ENCODE measurements around the gene MGAT3.
"Not testable (repeated sequence)": the region's sequence is repeated elsewhere in the genome, so short reads cannot be mapped to it uniquely, and the experiment has no call there.

Gene MGAT3

GRCh38 chr22:39514373-39514973 is 57.7 kb downstream of the MGAT3 start:
- DNase-seq (ENCODE audit: low read depth, low spot score), result no peak

- DNase-seq (ENCODE audit: low read depth, low spot score), result no peak
Measured at GRCh38 chr22:39515266-39516050, 58.6 kb downstream of the MGAT3 start.

DNA sequence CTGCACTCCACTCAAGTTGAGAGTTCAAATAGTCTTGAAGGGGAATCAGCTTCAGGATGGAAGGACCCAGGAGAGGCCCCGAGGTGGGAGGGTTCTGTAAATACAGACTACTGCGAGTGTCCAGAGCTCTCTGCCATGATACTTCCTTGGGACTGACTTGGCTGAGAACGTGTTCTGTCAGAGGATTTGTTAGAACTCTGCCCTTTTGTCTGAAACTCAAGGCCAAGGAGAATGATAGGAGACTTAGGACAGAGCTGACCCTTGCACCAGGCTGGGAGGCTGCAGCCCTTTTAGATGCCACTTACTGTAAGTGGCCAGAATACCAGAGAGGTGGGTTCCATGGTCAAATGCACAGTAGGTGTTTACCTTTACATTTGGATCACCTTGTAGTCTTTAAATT is 60.7 kb downstream of the MGAT3 start:
- no peak for DNase-seq (ENCODE audit: low read depth, low spot score)

DNA sequence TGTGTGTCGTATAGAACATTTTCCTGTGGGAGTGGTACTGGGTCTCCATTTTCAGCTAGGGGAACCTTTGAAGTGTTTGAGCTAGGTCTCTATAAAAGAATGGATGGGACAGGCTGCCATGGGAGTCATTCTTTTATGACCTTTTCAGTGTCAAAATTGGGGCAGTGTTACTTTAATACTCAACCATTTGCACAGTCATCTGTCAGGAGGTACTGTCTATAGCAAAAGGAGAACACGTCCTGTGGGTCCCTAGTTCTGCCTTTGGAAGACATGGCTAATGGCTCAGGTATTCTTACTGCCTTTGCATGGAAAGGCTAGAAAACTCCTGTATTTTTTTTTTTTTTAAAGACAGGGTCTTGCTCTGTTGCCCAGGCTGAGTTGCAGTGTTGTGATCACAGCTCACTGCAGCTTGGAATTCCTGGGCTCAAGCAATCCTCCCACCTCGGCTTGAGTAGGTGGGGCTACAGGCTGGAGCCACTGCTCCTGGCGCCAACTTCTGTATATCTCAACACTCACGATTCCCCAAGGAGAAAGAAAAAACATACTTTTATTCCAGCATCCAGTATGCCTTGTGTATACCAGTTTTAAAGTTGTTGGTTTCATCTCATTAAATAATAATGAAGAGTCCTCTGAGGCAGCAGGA is 61.5 kb downstream of the MGAT3 start:
- DNase-seq (ENCODE audit: low read depth, low spot score), result no peak

DNA sequence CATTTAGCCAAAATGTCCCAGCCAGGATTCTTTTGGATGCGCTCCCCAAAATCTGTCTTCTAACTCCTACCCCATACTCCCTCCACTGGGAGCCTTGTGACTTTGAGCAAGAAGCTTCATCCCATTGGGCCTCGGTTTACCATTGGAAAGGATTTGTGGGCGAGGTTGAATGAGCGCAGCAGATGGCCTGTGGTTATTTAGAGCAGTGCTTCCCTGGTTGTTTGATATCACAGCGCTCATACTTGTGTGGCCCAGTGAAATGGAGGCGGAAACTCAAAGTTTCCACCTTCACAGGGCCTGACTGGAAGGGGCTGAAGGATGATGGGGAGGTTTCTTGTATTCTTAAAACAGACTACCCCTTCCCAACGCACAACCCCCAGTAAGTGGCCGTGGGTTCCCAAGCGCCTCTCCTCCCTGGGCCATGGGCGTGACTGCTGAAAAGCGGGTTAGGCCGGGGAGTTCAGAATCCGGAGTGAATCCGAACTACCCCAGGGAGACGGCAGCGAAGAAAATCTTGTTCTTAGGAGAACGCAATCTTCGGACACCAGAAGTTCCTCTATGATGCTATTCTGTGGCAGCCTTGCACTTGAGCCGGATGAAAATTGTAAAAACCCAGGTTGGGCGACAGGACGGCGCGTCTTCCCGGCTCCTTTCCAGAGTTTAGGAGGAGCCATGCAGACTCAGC is 62.3 kb downstream of the MGAT3 start:
- DNase-seq (ENCODE audit: low read depth, low spot score), result no peak

DNA sequence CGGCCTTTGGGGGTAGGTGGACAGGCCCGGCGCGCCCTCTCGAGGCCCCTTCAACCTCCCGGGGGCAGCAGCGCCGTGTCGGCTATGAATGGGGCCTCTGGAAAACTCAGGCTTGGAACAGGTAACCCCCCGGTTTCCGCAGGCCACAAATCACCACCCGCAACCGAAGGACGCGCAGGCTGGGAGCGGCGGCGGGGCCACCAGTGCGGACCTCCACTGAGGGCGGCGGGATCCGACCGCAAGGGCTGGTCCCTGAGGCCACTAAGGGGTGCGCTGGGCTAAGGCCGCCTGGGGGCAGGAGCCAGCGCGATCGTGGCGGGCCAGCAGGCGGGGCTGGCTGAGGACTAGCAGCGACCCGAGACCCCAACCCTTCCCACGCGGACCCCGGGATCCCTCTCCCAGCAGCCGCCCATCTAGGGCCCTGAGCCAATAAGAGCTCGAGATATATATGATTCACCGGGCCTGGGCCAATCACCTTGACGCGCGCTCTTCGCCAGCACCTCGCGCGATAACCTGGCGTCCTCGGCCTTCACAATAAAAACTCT is 62.9 kb downstream of the MGAT3 start:
- DNase-seq (ENCODE audit: low read depth, low spot score), result peak; percentile 97

GRCh38 chr22:39520226-39521105 is 63.7 kb downstream of the MGAT3 start, which contains the start of gene ATF4:
TSS of gene ATF4 (plus strand) at chr22:39520562. CDS start at chr22:39521446, 884 bp downstream.
- DNase-seq (ENCODE audit: low read depth, low spot score), result no peak

- DNase-seq (ENCODE audit: low read depth, low spot score), result not testable (repeated sequence)
Measured at GRCh38 chr22:39521106-39521885, 64.5 kb downstream of the MGAT3 start.

DNA sequence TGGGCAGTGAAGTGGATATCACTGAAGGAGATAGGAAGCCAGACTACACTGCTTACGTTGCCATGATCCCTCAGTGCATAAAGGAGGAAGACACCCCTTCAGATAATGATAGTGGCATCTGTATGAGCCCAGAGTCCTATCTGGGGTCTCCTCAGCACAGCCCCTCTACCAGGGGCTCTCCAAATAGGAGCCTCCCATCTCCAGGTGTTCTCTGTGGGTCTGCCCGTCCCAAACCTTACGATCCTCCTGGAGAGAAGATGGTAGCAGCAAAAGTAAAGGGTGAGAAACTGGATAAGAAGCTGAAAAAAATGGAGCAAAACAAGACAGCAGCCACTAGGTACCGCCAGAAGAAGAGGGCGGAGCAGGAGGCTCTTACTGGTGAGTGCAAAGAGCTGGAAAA is 65.3 kb downstream of the MGAT3 start:
- DNase-seq (ENCODE audit: low read depth, low spot score), result not testable (repeated sequence)

- DNase-seq (ENCODE audit: low read depth, low spot score), result no peak
Measured at GRCh38 chr22:39522567-39523300, 65.9 kb downstream of the MGAT3 start.

DNA sequence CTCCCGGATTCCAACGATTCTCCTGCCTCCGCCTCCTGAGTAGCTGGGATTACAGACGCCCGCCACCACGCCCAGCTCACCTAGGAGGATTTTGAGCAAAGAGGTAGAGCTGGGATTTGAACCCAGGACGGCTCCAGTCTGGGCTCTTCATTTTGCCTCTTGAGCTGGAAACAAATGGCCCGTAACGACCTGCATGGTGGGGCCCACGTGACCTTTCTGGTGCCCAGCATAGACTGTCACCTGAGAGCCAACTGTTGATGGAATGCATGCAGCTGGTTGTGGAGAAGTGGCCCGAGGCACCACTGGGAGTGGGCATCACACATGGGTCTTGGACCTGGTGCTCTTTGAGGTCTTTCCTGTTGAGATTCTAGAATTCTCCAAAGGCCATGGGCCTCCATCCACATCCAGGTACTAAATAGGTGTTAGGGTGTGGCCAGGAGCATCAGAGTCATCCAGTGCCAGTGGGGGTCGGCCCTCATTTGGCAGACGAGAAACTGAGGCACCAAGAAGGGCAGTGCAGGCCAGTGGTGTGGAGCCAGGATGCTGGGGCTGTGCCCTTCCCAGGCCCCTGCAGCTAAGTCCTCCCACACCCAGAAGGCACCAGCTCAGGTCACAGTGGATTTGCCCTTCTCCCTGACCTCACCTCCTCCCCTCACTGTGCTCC is 67.4 kb downstream of the MGAT3 start:
- DNase-seq (ENCODE audit: low read depth, low spot score), result no peak

DNA sequence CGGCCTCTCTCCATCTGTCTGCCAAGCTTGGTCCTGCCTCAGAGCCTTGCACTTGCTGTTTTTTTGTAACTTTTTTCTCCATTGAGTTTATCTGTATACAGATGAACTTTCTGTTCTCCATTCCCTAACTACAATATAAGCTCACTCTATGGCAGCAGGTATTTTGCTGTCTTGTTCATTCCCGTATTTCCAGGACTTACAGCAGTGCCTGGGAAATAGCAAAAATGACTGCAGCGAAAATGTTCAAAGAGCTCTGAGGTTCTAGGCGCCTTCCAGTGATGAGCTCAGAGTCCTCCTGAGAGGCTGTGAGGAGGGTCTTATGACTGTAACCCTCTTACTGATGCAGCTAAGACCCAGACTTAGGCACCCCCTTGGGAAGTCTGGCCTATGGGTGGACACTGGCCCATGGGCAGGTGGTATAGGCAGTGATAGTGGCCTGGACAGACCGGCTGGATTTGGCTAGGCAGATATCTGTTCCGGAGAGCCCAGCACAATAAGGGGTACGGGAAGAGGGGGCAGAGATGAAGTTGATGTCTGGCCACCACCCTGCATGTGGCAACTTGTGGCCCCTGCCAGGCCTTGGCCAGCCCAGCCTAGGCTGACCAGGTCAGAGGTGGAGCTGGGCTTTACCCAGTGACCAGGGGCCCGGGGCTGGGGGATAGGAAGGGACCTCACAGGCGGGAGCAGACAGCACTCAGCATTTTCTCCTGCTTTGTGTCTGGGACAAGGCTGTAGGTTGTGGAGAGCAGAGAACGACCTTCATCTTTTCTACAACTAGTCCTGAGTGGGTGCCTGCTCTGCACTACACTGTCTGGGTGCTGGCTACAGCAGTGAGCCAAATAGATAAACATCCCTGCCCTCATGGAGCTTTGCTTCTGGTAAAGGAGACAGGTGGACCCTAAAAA is 68.2 kb downstream of the MGAT3 start:
- DNase-seq (ENCODE audit: low read depth, low spot score), result no peak

DNA sequence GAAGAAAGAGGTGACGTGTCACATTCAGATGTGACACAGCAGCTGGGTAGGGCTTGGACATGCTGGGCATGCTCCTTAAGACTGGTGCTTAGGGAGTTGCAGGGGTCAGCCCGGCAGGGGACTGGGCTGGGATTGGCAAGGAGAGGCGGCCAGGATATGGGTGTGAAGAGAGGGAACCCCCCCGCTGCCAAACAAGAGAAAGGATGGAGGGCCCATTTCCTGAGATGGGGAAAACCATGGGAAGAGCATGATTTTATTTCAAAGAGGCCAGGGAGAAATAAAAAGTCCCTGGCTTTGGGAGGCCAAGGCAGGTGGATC is 68.8 kb downstream of the MGAT3 start:
- DNase-seq (ENCODE audit: low read depth, low spot score), result no peak

- DNase-seq (ENCODE audit: low read depth, low spot score), result no peak
Measured at GRCh38 chr22:39526736-39527171, 69.9 kb downstream of the MGAT3 start.

- DNase-seq (ENCODE audit: low read depth, low spot score), result no peak
Measured at GRCh38 chr22:39527481-39527961, 70.7 kb downstream of the MGAT3 start.

DNA sequence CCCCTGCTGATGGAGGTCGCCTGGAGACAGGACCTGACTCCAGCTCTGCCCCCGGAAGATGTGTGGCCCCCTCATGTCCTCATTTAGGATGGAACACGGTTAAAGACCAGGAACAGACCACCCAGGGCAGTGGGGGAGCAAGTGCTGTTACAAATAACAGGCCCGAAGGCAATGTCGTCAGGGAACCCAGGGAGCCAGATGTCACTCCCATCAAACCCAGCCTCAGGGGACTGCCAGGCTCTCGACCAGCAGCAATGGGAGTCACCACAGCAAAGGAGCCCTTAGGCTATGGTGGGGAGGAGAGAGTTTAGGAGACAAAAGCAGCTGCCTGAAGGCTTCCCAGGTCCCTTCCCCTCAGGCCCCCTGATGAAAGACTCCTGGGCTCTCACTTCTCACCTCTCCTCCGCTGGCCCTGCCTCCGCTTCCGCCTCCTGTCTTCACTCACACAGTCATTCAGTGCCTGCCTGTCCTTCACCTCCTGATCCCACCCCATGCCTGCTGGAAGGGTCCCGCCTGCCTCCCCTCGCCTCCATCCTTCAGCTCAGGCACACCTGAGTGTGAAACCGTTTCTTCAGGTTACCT is 71.4 kb downstream of the MGAT3 start:
- DNase-seq (ENCODE audit: low read depth, low spot score), result no peak
